Astrocyte of the spinal cord (primary cell): ENCODE data around the gene TTLL11.

Source experiments
- DNase-seq: peaks from one replicate; pipeline ENCODE4 v3.0.0; 2011; ENCODE audit warnings: low read depth, low spot score
- H3K4me3 ChIP-seq: 2 replicates; pipeline ENCODE4 v1.5.1; 2011; ENCODE audit warnings: low read depth, mild to moderate bottlenecking, low read length, moderate library complexity
- CTCF ChIP-seq: IDR thresholded peaks from 2 replicates; pipeline ENCODE4 v1.5.1; 2012; ENCODE audit warnings: low read depth, mild to moderate bottlenecking, low read length, inconsistent platforms
- in situ Hi-C: cut with HindIII; loops from 2 replicates; pipeline ENCODE4 v1.10.0; 2017; ENCODE audit warnings: low sequenced_read_pairs

TTLL11 gene

GRCh38 chr9:121816449-121816817, 276.7 kb downstream of the TTLL11 start:
- in situ Hi-C loops = no loop called here
- no peak for TF ChIP-seq CTCF
- DNase-seq = no peak
- H3K4me3 ChIP-seq = no peak overlapping the region

GRCh38 chr9:121815546-121816448, 277.3 kb downstream of the TTLL11 start:
- in situ Hi-C loops = no loop called here

GRCh38 chr9:121815084-121815483, 278.0 kb downstream of the TTLL11 start:
- in situ Hi-C loops = no loop called here
- no peak for TF ChIP-seq CTCF
- H3K4me3 ChIP-seq = no peak overlapping the region
- no peak for DNase-seq

More at GRCh38 chr9:121815546-121816448, 277.3 kb downstream of the TTLL11 start:
- no peak for DNase-seq
- no peak overlapping the region for H3K4me3 ChIP-seq
- TF ChIP-seq CTCF = no peak

GRCh38 chr9:121814594-121814993, 278.5 kb downstream of the TTLL11 start:
- no peak for DNase-seq
- in situ Hi-C loops = no loop called here
- no peak overlapping the region for H3K4me3 ChIP-seq
- no peak for TF ChIP-seq CTCF

GRCh38 chr9:121813519-121814210, 279.4 kb downstream of the TTLL11 start:
- TF ChIP-seq CTCF = no peak
- in situ Hi-C loops = no loop called here
- H3K4me3 ChIP-seq = no peak overlapping the region

GRCh38 chr9:121812159-121812735, 280.9 kb downstream of the TTLL11 start:
- TF ChIP-seq CTCF = no peak
- in situ Hi-C loops = no loop called here
- no peak overlapping the region for H3K4me3 ChIP-seq
- DNase-seq = no peak

More at GRCh38 chr9:121813519-121814210, 279.4 kb downstream of the TTLL11 start:
- DNase-seq = no peak
